Astrocyte (in vitro differentiated cells and primary cell): ENCODE results near the gene CCRL2.

Experiments
- CTCF ChIP-seq: IDR thresholded peaks from 2 replicates; pipeline ENCODE4 v1.5.1; 2011; ENCODE audit warnings: low read depth, mild to moderate bottlenecking, inconsistent platforms, low read length, moderate library complexity; ENCODE audit not compliant: insufficient read depth
- EZH2 ChIP-seq: IDR thresholded peaks from 2 replicates; pipeline ENCODE4 v1.6.1; 2012; ENCODE audit warnings: mild to moderate bottlenecking, low read length, inconsistent platforms; ENCODE audit not compliant: insufficient read depth

- no peak for TF ChIP-seq CTCF
- no peak for TF ChIP-seq EZH2
These were observed 9.9 kb downstream of the CCRL2 start for GRCh38 chr3:46416811-46417510.
